Tibial artery (tissue), 4 donors: ENCODE data around the gene SHOX.

ENCODE experiments used
- DNase-seq, 2 donors: peaks; one replicate each; pipeline ENCODE4 v3.0.0-alpha.2; 2019
- H3K27ac ChIP-seq, 2 donors: fragments of 200-600 bp; sonication (generic) in 1 of 2; 1 replicate in 1 of 2; 2 replicates in 1 of 2; pipeline ENCODE4 v1.5.1; 2018 to 2019; ENCODE audit warnings: mild to moderate bottlenecking in 1 of 2
- H3K27me3 ChIP-seq, 2 donors: fragments of 200-600 bp; sonication (generic) in 1 of 2; one replicate each; pipeline versions ENCODE4 v1.5.1 to v1.6.0; 2016 to 2019
- H3K36me3 ChIP-seq, 3 donors: fragments of 200-600 bp; sonication (generic) in 2 of 3; one replicate each; pipeline ENCODE4 v1.5.1; 2016 to 2019; ENCODE audit warnings: mild to moderate bottlenecking in 2 of 3
- H3K4me1 ChIP-seq, 4 donors: fragments of 200-600 bp; sonication (generic) in 2 of 4; 1 replicate in 3 of 4; 2 replicates in 1 of 4; pipeline ENCODE4 v1.5.1; 2016 to 2019
- H3K4me3 ChIP-seq, 2 donors: fragments of 200-600 bp; sonication (generic) in 1 of 2; 1 replicate in 1 of 2; 2 replicates in 1 of 2; pipeline ENCODE4 v1.5.1; 2018 to 2019; ENCODE audit warnings: mild to moderate bottlenecking in 2 of 2
- H3K9me3 ChIP-seq, 3 donors: fragments of 200-600 bp; sonication (generic) in 1 of 3; one replicate each; pipeline ENCODE4 v1.5.1; 2016 to 2019
- CTCF ChIP-seq, 2 experiments: fragments of 200-600 bp in 1 of 2; fragments of 450-650 bp in 1 of 2; IDR thresholded peaks; one replicate each; pipeline ENCODE4 v1.5.1; 2017 to 2019; ENCODE audit warnings: antibody characterized with exemption in 2 of 2, mild to moderate bottlenecking in 1 of 2, moderate library complexity in 1 of 2
- intact Hi-C: fragments of 100-400 bp; cut with DNase I; formaldehyde crosslinking; loops from one replicate; pipeline ENCODE4 v1.15.0; 2023; ENCODE audit warnings: low total_unique reads

SHOX gene

GRCh38 chrX:630612-631496 lies at the start of gene SHOX:
Gene SHOX, plus strand, starts transcription at chrX:630791. Its CDS starts 107 bp downstream, at chrX:630898.
- TF ChIP-seq CTCF (IDR thresholded peaks at IDR 0.05): no peak
- peak within 1 kb of the TSS in 1 of 2 donors; percentile 11 for H3K27ac ChIP-seq
- peaks cover 0 to 77% of the 10 kb centered on the region in 2 donors for H3K27me3 ChIP-seq
- peak within 1 kb of the TSS in 1 of 2 donors; percentile 35 for H3K4me3 ChIP-seq
- intact Hi-C loops: no loop called here
- DNase-seq: peak in 1 of 2 donors; percentile 66
- no peaks in the 10 kb centered on the region for H3K9me3 ChIP-seq
- H3K4me1 ChIP-seq: peaks cover 0 to 3% (median 0%) of the 10 kb centered on the region in 4 donors
- no peaks in the 10 kb centered on the region for H3K36me3 ChIP-seq

- H3K27ac ChIP-seq: no peak overlapping the region
- H3K9me3 ChIP-seq: peaks cover 4 to 10% (median 9%) of the 10 kb centered on the region in 3 donors
- H3K4me1 ChIP-seq: no peaks in the 10 kb centered on the region
- TF ChIP-seq CTCF (IDR thresholded peaks at IDR 0.05): no peak
- no peak overlapping the region for H3K4me3 ChIP-seq
- H3K36me3 ChIP-seq: no peaks in the 10 kb centered on the region
- intact Hi-C loops: no loop called here
- no peak for DNase-seq
- no peaks in the 10 kb centered on the region for H3K27me3 ChIP-seq
These were observed 49.5 kb upstream of the SHOX start for GRCh38 chrX:581066-581465.

- H3K4me1 ChIP-seq: no peaks in the 10 kb centered on the region
- no peak for DNase-seq
These were observed 48.8 kb upstream of the SHOX start for GRCh38 chrX:581720-582298.

GRCh38 chrX:584572-584971 lies 46.0 kb upstream of the SHOX start:
- Histone ChIP-seq H3K27ac (no peak overlapping the region), H3K27me3 (no peaks in the 10 kb centered on the region), H3K36me3 (no peaks in the 10 kb centered on the region), H3K9me3 (no peaks in the 10 kb centered on the region), H3K4me3 (no peak overlapping the region), H3K4me1 (no peaks in the 10 kb centered on the region)
- intact Hi-C loops: no loop called here
- no peak for TF ChIP-seq CTCF (IDR thresholded peaks at IDR 0.05)
- no peak for DNase-seq

More at GRCh38 chrX:581720-582298, 48.8 kb upstream of the SHOX start:
- Histone ChIP-seq H3K27me3 (no peaks in the 10 kb centered on the region), H3K4me3 (no peak overlapping the region), H3K9me3 (peaks cover 0 to 4% (median 2%) of the 10 kb centered on the region in 3 donors), H3K36me3 (no peaks in the 10 kb centered on the region), H3K27ac (no peak overlapping the region)
- intact Hi-C loops: no loop called here
- no peak for TF ChIP-seq CTCF (IDR thresholded peaks at IDR 0.05)

GRCh38 chrX:585115-585808 lies 45.3 kb upstream of the SHOX start:
- H3K36me3 ChIP-seq: no peaks in the 10 kb centered on the region
- H3K4me1 ChIP-seq: no peaks in the 10 kb centered on the region
- no peak overlapping the region for H3K27ac ChIP-seq
- no peaks in the 10 kb centered on the region for H3K9me3 ChIP-seq
- intact Hi-C loops: no loop called here
- no peak for DNase-seq
- no peaks in the 10 kb centered on the region for H3K27me3 ChIP-seq
- H3K4me3 ChIP-seq: no peak overlapping the region
- no peak for TF ChIP-seq CTCF (IDR thresholded peaks at IDR 0.05)
